HEK293 (cell line): ENCODE results near the gene STK39.

Source experiments
- CTCF ChIA-PET: fragments of 350-600 bp; formaldehyde crosslinking; extraction: SDS; loops from one replicate; lab custom pipeline; 2021; ENCODE audit warnings: antibody characterized with exemption; lab: Yijun Ruan, JAX
- POLR2A ChIA-PET: fragments of 300-600 bp; formaldehyde crosslinking; extraction: SDS; loops from one replicate; lab custom pipeline; 2020; ENCODE audit warnings: antibody characterized with exemption, inconsistent platforms; lab: Yijun Ruan, JAX
- H3K27ac ChIP-seq: fragments of 200-500 bp; sonication (Bioruptor generic); 2 replicates; pipeline ENCODE4 v1.5.1; 2014; ENCODE audit warnings: low read depth, low read length, control low read depth, inconsistent platforms; ENCODE audit errors: extremely low read depth
- H3K36me3 ChIP-seq, 2 experiments: fragments of 200-500 bp in 1 of 2; sonication (Bioruptor generic) in 1 of 2; 1 replicate in 1 of 2; 2 replicates in 1 of 2; pipeline ENCODE4 v1.5.1; 2014 to 2017; ENCODE audit warnings: inconsistent platforms in 2 of 2, low read length in 2 of 2; ENCODE audit not compliant: control insufficient read depth in 2 of 2, insufficient read depth in 1 of 2
- H3K4me1 ChIP-seq: fragments of 200-500 bp; sonication (Bioruptor generic); 2 replicates; pipeline ENCODE4 v1.5.1; 2014; ENCODE audit warnings: mild to moderate bottlenecking, low read length, inconsistent platforms; ENCODE audit not compliant: control insufficient read depth, insufficient read depth
- H3K4me3 ChIP-seq: 2 replicates; pipeline ENCODE4 v1.5.1; 2011; ENCODE audit warnings: low read depth, mild to moderate bottlenecking, control low read depth, low read length, moderate library complexity
- H3K9me3 ChIP-seq: fragments of 200-500 bp; sonication (Bioruptor generic); 2 replicates; pipeline ENCODE4 v1.5.1; 2014; ENCODE audit warnings: low read depth, low read length, inconsistent platforms; ENCODE audit not compliant: control insufficient read depth, insufficient read depth
- ELK4 ChIP-seq: IDR thresholded peaks from 2 replicates; pipeline ENCODE4 v1.6.1; 2011; ENCODE audit warnings: mild to moderate bottlenecking, low read depth, low read length, borderline replicate concordance
- GLIS2 ChIP-seq: fragments of 450-650 bp; formaldehyde crosslinking; IDR thresholded peaks from 2 replicates; pipeline ENCODE4 v1.5.1; 2016; ENCODE audit warnings: missing biosample characterization, missing genetic modification characterization
- HOXD13 ChIP-seq: sonication (generic); formaldehyde crosslinking; IDR thresholded peaks from 2 replicates; pipeline ENCODE4 v1.8.0; 2022; ENCODE audit warnings: missing genetic modification reagents, borderline replicate concordance
- INSM2 ChIP-seq: fragments of 450-650 bp; formaldehyde crosslinking; IDR thresholded peaks from 2 replicates; pipeline ENCODE4 v1.5.1; 2016; ENCODE audit warnings: missing biosample characterization, missing genetic modification characterization
- KLF9 ChIP-seq: fragments of 450-650 bp; formaldehyde crosslinking; IDR thresholded peaks from 2 replicates; pipeline ENCODE4 v1.5.1; 2016; ENCODE audit warnings: missing biosample characterization, missing genetic modification characterization, low read depth
- MZF1 ChIP-seq: fragments of 450-650 bp; formaldehyde crosslinking; IDR thresholded peaks from 2 replicates; pipeline ENCODE4 v1.5.1; 2017; ENCODE audit warnings: missing biosample characterization, missing genetic modification characterization, borderline replicate concordance
- SALL2 ChIP-seq: fragments of 450-650 bp; formaldehyde crosslinking; IDR thresholded peaks from 2 replicates; pipeline ENCODE4 v1.5.0; 2017; ENCODE audit warnings: missing biosample characterization, mild to moderate bottlenecking, missing genetic modification characterization, borderline replicate concordance
- TRIM28 ChIP-seq: IDR thresholded peaks from 2 replicates; pipeline ENCODE4 v1.6.1; 2011; ENCODE audit warnings: low read length, control low read depth, borderline replicate concordance
- ZBTB20 ChIP-seq: fragments of 450-650 bp; formaldehyde crosslinking; IDR thresholded peaks from 2 replicates; pipeline ENCODE4 v1.5.1; 2016; ENCODE audit warnings: missing biosample characterization, missing genetic modification characterization
- ZBTB7A ChIP-seq: fragments of 450-650 bp; formaldehyde crosslinking; IDR thresholded peaks from 2 replicates; pipeline ENCODE4 v1.5.1; 2016; ENCODE audit warnings: low read depth, missing biosample characterization, missing genetic modification characterization
- ZNF121 ChIP-seq: fragments of 450-650 bp; formaldehyde crosslinking; IDR thresholded peaks from 2 replicates; pipeline ENCODE4 v1.5.1; 2016; ENCODE audit warnings: missing biosample characterization, missing genetic modification characterization
- ZNF2 ChIP-seq: fragments of 450-650 bp; formaldehyde crosslinking; IDR thresholded peaks from 2 replicates; pipeline ENCODE4 v1.5.1; 2016; ENCODE audit warnings: missing biosample characterization, missing genetic modification characterization
- ZNF266 ChIP-seq: fragments of 450-650 bp; formaldehyde crosslinking; IDR thresholded peaks from 2 replicates; pipeline ENCODE4 v1.5.1; 2016; ENCODE audit warnings: missing biosample characterization, missing genetic modification characterization, low read depth
- ZNF280C ChIP-seq: fragments of 450-650 bp; formaldehyde crosslinking; IDR thresholded peaks from 2 replicates; pipeline ENCODE4 v1.5.1; 2016; ENCODE audit warnings: missing biosample characterization, missing genetic modification characterization
- ZNF398 ChIP-seq: fragments of 450-650 bp; formaldehyde crosslinking; IDR thresholded peaks from 2 replicates; pipeline ENCODE4 v1.5.1; 2017; ENCODE audit warnings: missing biosample characterization, missing genetic modification characterization
- ZNF555 ChIP-seq: fragments of 450-650 bp; formaldehyde crosslinking; conservative IDR thresholded peaks from 2 replicates; pipeline ENCODE4 v1.5.1; 2017; ENCODE audit warnings: missing biosample characterization, mild to moderate bottlenecking, missing genetic modification characterization, inconsistent platforms
- ZNF561 ChIP-seq: fragments of 450-650 bp; IDR thresholded peaks from 2 replicates; pipeline ENCODE4 v1.5.1; 2018; ENCODE audit warnings: missing biosample characterization, missing genetic modification characterization, borderline replicate concordance
- ZNF596 ChIP-seq: fragments of 450-650 bp; IDR thresholded peaks from 2 replicates; pipeline ENCODE4 v1.5.0; 2018; ENCODE audit warnings: missing biosample characterization, mild to moderate bottlenecking, missing genetic modification characterization, moderate library complexity
- ZNF610 ChIP-seq: fragments of 450-650 bp; formaldehyde crosslinking; IDR thresholded peaks from 2 replicates; pipeline ENCODE4 v1.5.1; 2016; ENCODE audit warnings: missing biosample characterization, missing genetic modification characterization, borderline replicate concordance
- ZNF629 ChIP-seq: fragments of 450-650 bp; formaldehyde crosslinking; IDR thresholded peaks from 2 replicates; pipeline ENCODE4 v1.5.1; 2017; ENCODE audit warnings: missing biosample characterization, missing genetic modification characterization
- ZNF639 ChIP-seq: fragments of 450-650 bp; formaldehyde crosslinking; IDR thresholded peaks from 2 replicates; pipeline ENCODE4 v1.5.1; 2016; ENCODE audit warnings: missing biosample characterization, missing genetic modification characterization
- ZNF692 ChIP-seq: fragments of 450-650 bp; formaldehyde crosslinking; IDR thresholded peaks from 2 replicates; pipeline ENCODE4 v1.5.1; 2016; ENCODE audit warnings: missing biosample characterization, missing genetic modification characterization
- ZNF843 ChIP-seq: fragments of 450-650 bp; formaldehyde crosslinking; IDR thresholded peaks from 2 replicates; pipeline ENCODE4 v1.5.1; 2016; ENCODE audit warnings: missing biosample characterization, missing genetic modification characterization
- ZXDB ChIP-seq: fragments of 450-650 bp; formaldehyde crosslinking; IDR thresholded peaks from 2 replicates; pipeline ENCODE4 v1.5.1; 2016; ENCODE audit warnings: missing biosample characterization, missing genetic modification characterization

Gene STK39

GRCh38 chr2:167925758-167926157 lies 321.6 kb downstream of the STK39 start (continued):
- TF ChIP-seq INSM2 (tag by site-specific recombination) (no peak), HOXD13 (CRISPR knock-in tag) (peak; percentile 94), KLF9 (tag by site-specific recombination) (no peak), ZNF629 (tag by site-specific recombination) (peak; percentile 31; the same call in 1 of the 2 replicates), ZXDB (tag by site-specific recombination) (0 out of 2 replicates have a peak, but pooled peaks have one; percentile 35), ZNF266 (tag by site-specific recombination) (no peak), ZBTB7A (tag by site-specific recombination) (no peak), ZNF692 (peak; percentile 57; the same call in 1 of the 2 replicates)

GRCh38 chr2:167924556-167924955 lies 322.8 kb downstream of the STK39 start:
- H3K4me3 ChIP-seq = no peak overlapping the region
- H3K9me3 ChIP-seq = no peaks in the 10 kb centered on the region
- H3K36me3 ChIP-seq = no peaks in the 10 kb centered on the region
- ChIA-PET CTCF (no interaction called here), POLR2A (no interaction called here)
- H3K4me1 ChIP-seq = peaks cover 6% of the 10 kb centered on the region; the same call in 1 of the 2 replicates
- no peak for TF ChIP-seq ZNF596
- no peak for TF ChIP-seq ZNF555 (tag by site-specific recombination)
- no peak for TF ChIP-seq ZNF2 (tag by site-specific recombination)
- TF ChIP-seq ZBTB20 (tag by site-specific recombination) = no peak
- no peak for TF ChIP-seq ZNF121 (tag by site-specific recombination)
- TF ChIP-seq ZNF561 (tag by site-specific recombination) = no peak
- TF ChIP-seq GLIS2 (tag by site-specific recombination) = no peak
- no peak for TF ChIP-seq ZNF843
- no peak for TF ChIP-seq ZNF639
- H3K27ac ChIP-seq = no peak overlapping the region

GRCh38 chr2:167916756-167917155 lies 330.6 kb downstream of the STK39 start:
- Histone ChIP-seq H3K36me3 (no peaks in the 10 kb centered on the region), H3K4me1 (no peaks in the 10 kb centered on the region), H3K9me3 (no peaks in the 10 kb centered on the region), H3K27ac (no peak overlapping the region), H3K4me3 (no peak overlapping the region)
- TF ChIP-seq ZNF555 (tag by site-specific recombination) = no peak
- no peak for TF ChIP-seq ELK4
- no peak for TF ChIP-seq ZNF398 (tag by site-specific recombination)
- no peak for TF ChIP-seq MZF1 (tag by site-specific recombination)
- no peak for TF ChIP-seq ZNF280C
- no peak for TF ChIP-seq TRIM28
- TF ChIP-seq SALL2 = no peak
- TF ChIP-seq ZNF610 = no peak
- ChIA-PET CTCF (no interaction called here), POLR2A (no interaction called here)
